Dedifferentiated amniotic fluid mesenchymal stem cell (primary cell): ENCODE measurements around the gene DOCK1.

Source experiments
- DNase-seq: peaks from one replicate; pipeline ENCODE4 v3.0.0-alpha.2; 2016; ENCODE audit errors: extremely low spot score

DOCK1 gene

DNA sequence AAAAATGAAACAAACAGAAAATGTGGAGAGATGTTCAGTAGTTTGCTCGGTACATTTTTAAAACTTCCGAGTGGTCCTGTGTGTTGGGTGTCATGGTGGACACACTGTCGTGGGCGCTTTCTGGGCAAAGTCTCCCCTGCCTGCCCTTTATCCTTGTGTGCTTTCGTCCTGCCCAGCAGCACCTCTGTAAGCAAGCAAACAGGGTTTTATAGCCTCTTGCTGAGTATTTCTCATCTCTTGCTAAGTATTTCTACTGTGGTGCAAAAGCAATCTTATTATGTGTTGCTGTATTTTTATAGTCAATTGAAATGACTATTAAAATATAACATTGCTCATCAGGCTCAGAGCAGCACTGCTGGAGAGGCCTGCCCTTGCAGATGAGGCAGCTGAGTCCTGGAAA is 48.7 kb downstream of the DOCK1 start:
- no peak for DNase-seq

DNA sequence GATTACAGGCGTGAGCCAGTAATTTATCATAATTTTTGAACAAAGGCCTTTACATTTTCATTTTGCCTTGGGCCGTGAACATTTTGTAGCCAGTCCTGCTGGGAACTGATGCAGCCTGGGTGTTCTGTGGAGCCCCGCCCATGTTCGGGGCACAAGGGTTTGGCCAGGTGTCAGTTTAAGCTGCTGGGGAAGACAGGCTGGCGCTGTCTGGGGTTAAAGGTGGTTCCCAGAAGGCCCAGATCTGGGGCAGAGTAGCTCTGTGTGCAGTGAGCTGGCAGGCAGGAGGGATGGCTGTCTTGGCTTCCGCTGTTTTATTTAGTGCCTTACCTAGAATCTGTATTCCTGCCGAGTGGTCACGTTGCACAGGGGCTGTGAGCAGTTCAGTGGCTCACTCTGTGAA is 50.2 kb downstream of the DOCK1 start:
- DNase-seq = no peak

DNA sequence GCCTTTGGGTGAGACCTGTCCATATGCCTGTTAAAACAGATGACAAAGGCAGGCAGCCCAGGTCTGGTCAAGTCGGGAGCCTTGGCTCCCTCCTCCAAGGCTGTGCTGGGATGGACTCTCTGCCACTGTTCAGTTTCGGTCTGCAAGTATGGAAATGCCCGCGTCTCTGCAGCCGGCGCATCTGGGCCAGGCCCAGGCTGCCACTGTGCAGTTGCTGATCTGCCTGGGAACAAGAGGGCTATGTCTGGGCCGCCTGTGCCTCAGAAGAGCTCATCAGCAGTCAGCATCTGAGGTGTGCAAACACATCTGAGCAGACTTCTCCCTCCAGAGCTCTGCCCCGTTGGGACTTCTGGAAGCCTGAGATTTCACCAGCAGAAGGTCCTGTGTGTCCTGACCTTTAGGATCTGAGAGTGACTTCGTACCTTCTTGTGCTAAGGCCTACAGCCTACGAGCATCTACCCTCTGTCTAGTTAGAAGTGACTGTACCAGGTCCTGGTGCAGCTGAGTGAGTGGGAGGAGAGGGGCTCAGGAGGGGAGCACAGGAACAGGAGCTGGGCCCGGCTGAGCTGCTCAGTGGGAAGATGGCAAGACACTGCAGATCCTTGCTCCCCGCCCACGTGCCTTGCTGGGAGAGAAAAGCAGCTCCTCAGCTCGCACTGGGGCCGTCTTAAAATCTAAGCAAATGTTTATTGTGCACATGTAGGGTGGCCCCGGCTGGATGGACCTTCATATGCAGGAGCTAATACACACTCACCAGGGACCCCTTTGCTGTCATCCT is 50.9 kb downstream of the DOCK1 start:
- DNase-seq = no peak

DNA sequence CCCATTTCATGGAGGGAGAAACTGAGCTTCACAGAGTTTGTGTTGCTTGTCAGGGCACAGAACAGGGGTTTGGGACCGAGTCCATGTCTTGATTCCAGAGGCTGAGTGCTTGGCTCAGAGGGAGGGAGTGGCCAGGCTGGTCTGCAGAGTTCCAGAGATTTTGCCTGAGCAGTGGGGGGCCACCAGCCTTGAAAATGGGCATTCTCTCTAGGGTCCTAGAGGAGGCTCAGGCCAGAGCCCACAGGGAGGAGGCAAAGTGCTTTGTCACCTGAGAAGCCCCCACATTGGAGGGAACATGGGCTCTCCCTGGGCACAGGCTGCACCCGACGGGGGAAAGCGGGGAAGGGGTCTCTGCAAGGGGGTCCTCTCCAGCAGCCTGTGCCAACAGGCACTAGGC is 51.5 kb downstream of the DOCK1 start:
- no peak for DNase-seq

DNA sequence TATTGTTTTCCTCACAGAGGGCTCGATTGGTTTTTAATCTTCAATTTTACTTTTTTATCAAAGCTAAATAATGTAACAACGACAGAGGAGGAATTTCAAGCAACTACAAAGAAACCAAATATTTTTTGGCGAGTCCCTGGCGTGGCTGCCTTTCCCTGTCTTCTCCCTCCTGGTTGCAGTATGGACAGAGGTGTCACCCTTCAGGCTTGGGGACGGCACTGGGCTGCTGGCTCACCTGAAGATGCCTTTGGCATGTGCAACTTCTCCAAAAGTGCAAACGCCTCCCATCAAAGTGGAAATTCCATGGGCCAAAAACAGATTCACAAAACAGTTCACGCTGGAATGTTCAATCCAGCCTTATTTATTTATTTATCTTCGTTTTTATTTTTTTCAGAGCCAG is 51.9 kb downstream of the DOCK1 start:
- DNase-seq = no peak

DNA sequence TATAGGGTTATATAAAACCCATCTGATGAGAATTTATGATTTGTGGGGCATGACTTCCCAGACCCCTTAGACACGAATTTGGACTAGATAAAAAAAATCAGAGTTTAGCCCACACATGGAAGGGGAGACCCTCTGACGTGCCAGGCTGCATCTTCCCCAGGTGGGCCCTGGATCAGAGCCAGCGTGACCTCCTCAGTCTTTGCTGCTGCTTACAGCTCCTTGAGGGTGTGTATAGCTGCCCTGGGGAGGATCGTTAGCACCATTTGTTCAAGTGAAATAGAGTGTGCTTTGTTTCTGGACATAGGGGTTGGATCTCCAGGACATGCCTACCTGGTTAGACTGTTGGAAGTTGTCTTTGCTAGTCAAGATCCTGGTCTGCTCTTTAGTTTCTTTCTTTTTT is 54.2 kb downstream of the DOCK1 start:
- no peak for DNase-seq

DNA sequence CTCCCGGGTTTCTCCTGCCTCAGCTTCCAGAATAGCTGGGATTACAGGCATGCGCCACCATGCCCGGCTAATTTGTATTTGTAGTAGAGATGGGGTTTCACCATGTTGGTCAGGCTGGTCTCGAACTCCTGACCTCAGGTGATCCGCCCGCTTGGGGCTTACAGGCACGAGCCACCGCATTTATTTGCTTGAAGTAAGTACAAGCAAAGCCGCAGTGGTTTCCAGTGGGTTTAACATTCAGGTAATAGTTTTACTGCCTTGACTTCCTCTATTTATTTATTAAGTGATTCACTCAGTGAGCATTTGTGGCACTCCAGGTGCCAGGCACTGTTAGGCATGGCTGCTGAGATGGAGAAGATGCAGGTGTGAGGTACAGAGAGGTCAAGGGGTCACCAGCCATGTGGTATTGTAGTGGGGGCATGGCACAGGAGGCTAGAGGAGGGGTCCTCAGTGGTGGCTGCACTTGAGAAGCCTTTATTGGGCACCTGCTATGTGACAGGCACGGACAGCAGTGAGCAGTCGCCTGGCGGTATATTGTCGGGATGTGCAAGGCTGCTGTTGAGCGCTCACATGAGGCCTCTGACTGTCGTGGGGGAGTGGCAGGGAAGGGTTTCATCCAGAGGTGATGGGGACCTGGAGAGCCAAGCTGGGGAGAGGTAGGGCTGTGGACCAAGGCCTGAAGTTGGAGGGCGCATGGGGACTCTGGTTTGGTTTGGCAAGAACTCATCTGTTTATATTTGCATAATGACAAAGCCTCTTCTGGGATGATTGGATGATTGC is 54.9 kb downstream of the DOCK1 start:
- no peak for DNase-seq

DNA sequence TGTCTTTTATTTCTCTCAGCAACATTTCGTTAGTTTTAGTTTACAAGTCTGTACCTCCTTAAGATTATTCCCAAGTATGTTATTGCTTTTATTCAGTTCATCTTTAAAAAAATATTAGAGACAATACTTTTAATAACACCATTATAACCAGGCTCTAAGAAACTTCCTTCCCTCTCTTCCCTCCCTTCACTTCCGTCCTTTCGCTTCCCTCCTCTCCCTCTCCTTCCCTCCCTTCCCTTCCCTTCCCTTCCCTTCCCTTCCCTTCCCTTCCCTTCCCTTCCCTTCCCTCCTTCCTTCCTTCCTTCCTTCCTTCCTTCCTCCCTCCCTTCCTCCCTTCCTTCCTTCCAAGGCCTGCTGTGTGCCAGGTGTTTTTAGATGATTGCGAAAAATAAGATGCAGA is 58.1 kb downstream of the DOCK1 start:
- no peak for DNase-seq

DNA sequence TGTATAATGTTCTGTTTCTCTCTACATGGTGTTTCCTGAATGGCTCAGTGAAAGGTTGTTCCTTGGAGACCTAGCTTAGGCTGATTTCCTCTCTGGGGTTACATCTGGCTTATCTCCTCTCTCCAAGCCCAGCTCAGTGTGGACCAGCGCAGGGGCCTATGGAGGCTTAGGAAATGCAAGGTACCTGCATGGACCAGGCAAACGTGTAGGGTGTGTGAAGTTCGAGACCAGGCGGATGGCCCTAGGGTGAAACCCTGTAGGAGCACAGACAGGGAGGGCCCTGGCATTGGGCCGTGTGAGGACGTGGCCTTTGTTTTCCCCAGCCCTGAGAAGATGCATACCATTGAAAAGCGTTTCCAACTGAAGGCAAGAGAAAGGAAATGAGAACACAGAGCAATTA is 59.0 kb downstream of the DOCK1 start:
- DNase-seq = no peak

DNA sequence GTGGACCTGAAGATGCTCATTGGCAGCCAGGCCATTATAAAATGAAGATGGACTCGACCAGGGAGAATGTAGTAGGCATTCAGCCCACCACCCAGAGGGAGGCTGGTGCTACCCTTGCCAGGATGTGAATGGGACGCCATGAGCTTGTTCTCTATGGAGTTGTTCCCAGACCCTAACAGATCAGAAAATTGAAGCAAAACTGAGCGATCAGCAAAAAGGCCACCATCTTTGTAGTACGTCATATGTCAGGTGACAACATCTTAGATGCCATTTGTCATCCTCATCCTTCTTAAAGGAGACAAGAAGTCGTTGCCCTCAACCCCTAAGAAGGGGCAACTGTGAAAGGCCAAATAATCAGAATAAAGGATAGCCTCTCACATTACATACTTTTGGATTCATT is 61.7 kb downstream of the DOCK1 start:
- DNase-seq = no peak

DNA sequence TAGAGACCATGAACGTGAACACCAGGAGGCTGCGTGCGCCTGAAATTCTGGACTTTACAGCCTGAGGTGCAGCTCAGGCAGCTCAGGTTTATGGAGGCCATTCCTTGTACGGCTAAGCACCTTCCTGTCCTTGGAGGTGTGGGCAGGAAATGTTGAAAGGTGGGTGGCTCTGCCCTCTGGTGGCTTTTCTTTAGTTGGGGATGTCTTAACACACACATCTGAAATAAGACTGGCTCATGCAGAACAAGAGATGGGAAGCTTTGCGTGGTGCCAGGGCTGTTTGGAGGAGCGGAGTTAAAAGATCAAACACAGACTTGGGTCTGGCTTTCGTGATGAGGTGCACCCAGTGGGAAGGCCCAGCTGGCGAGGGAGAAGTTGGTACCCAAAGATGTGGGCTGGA is 64.1 kb downstream of the DOCK1 start:
- no peak for DNase-seq

DNA sequence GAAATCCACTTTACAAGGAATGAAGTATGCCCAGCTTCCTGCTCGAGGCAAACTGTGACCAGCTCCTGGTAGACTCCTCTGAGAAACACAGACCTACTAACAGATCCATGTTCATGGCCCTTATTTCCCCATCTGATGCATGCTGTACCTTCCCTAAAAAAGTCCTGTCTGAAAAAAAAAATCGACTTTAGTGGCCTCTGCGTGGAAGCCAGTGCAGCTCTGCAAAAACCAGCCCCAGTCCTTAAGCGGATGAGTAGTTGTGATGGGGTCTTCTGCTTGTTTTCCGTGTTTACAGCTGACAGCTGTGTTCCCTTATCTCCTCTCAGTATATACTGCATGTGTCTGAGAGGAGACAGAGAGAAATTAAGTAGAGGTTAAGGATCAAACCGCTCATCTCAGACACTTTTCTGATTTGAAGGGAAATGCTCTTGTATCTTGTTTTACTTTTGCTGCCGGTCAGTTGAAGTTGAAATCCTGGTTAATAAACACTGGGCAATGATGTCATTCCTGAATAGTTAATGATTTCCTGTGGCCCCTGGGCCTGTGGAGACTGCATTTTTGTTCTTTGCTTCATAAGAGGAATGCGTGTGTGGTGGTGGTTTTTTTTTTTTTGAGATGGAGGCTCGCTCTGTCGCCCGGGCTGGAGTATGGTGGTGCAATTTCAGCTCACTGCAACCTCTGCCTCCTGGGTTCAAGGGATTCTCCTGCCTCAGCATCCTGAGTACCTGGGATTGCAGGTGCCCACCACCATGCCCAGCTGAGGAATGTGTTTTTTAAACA is 67.6 kb downstream of the DOCK1 start:
- DNase-seq = peak; percentile 83

DNA sequence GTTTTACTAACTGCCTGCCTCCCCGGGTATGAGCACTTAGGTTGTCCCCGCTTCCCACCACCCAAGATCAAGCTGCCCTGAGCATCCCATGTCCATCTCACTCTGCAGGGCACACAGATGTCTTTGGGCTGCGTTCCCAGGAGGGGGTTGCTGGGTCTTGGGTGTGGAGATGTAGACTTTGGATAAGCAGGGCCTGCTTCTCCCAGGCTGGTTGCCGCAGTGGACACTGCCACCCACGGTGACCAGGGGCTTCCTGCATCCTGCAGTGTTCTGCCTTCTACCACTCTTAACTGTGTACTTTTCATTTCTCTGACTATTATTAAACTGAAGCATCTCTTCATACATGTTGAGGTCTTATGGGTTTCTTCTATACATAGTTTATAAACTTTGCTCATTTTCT is 70.0 kb downstream of the DOCK1 start:
- DNase-seq = no peak

DNA sequence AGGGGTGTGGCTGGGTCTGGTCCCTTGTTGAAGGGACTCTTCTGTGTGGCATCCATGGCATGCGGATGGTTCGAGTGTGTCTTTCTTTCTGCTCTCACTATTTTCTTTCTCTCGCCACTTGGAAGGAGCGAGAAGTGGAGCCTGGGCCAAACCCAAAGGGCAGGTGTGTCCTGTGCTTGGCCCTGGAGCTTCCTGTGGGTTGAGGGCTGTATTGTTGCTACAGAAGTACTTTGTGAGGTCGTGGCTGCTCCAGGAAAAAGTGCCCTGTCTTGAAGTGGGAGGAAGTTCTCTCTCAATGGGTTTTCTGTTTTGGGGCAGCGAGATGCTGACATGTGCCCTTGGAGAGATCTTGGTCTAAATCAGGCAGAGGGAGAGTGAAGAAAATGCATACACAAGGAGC is 72.0 kb downstream of the DOCK1 start:
- DNase-seq = no peak

DNA sequence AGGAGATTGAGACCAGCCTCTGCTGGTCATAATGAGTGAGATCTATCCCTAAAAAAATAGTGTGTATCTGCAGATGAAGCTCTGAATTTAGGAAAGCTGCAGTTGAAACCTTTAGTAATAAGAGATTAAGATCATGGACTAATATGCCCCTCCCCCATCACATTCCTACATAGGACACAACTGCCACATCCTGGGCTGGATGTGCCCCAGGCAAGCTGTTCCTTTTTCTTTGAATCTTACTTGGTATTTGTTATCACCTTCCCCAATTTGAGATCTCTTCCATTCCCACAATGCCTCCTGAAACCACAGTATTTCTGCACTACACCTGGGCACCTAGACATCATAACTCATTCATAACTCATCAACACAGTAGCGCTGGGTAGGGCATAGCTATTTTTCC is 74.1 kb downstream of the DOCK1 start:
- DNase-seq = no peak

DNA sequence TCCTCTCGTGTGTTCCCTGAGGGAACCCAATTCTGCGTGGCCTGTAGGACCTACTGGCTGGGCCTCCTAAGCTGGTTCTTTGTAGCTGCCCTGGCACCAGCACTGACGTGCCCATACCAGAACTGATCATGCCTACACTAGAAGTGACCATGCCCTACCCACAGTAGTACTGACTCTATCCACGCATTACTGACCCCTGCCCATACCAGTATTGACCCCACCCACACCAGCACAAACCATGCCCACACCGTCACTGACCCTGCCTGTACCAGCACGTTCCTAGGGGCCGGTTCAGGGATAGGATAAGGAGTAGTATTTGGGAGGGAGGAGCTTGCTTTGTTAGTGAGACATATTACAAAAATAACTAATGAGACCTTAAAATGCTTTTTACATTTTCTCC is 88.0 kb downstream of the DOCK1 start:
- no peak for DNase-seq

DNA sequence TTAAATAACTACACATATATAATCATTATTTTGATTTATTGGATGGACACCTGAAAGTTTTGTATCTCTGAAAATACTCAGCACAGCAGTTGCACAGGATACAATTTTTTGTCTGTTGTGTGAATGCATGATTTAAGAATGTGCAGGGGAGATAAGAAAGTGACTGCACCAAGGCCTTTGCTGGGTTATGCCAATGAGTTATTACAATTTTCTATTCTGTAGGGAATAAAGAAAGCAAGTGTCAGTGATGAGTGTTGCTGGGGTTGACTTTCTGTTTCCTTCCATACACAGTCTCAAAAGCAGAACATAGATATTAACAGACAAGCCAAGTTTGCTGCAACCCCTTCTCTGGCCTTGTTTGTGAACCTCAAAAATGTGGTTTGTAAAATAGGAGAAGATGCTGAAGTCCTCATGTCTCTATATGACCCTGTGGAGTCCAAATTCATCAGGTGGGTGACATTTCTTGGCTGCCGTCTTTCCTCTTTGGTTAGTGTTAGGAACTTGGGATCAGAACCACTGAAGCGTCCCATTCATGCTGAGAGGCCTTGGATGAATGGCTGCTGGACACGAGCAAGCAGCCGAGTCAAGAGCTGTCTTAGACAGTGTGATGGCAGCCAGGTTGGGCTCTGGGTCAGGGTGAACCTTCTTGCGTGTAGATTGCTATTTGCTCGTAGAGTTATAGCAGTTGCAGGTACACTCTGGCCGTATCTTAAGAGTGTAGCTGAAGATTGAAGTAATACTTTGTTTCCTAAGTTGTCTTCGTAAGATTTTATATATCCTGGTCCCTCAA is 92.8 kb downstream of the DOCK1 start:
- no peak for DNase-seq

DNA sequence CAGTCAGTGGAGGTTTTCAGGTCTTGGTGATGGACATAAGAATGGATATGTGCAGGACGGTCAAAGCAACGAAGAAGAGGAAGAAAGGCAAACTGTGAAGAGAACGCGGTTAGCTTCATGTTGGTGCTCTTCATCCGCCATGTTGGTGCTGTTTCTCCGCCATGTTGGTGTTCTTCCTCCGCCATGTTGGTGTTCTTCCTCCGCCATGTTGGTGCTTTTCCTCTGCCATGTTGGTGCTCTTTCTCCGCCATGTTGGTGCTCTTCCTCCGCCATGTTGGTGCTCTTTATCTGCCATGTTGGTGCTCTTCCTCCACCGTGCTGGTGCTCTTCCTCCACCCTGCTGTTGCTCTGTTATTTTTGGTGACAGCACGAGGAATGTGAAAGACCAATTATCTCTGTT is 95.4 kb downstream of the DOCK1 start:
- no peak for DNase-seq

DNA sequence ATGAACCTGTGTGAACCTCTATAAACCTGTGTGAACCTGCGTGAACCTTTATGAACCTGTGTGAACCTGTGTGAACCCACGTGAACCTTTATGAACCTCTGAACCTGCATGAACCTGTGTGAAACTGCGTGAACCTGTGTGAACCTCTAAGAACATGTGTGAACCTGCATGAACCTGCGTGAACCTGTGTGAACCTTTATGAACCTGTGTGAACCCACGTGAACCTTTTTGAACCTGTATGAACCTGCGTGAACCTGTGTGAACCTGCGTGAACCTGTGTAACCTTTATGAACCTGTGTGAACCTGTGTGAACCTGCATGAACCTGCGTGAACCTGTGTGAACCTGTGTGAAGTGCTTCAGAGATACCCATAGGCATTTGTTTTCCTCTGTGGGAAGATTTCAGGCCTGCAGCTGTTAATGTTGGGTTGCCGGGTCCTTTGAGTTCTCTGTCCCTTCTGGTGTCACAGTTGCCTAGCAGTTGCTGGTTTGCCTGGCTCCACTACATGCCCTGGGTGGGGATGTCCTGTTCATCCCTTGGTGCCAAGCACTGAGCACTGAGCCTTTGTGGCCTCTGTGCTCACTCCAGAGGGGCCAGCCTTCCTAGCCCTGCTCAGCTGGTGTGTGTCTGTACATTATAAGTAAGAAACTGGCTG is 97.9 kb downstream of the DOCK1 start:
- DNase-seq = no peak

DNA sequence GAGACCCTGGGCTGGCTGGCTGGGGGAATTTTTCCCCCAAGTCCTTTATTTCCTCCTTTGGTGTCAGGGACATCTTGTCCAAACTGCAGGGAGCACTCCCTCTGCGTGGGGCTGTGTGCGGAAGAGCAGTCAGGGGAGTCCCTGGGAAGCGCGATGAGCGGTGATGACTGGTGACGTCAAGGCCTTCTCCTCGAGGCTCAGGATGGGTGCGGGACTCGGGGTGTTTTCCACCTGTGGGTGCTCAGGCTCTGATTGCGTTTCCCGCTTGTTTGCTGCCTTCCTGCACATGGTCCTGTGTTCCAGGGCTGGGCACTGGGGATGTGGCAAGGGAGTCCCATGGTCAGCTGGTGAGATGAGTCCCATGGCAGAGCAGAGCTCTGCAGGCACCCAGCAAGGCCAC is 101.2 kb downstream of the DOCK1 start:
- no peak for DNase-seq

DNA sequence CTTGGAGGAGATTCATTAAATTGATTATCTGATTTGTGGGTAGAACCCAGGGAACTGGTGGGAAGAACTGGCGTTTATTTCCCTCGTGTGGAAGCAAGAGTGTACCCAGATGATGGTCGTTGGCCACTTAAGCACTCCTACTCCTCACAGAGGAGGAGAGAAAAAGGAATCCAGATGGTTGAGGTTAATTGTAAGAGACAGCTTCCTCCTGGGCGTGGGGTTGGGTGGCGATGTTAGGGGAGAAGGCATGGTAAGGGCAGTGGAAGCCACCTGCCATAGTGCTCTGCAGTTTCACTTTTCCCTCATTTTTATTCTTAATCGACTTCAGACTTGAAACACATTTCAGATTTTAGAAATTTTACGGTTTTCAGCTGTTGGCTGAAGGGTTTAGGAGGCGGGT is 104.1 kb downstream of the DOCK1 start:
- DNase-seq = no peak
